H9 (cell line): Measurements from ENCODE around the gene PDE8A. TPM values are rescaled to one million over a fixed set of nuclear protein-coding genes. Genes with fewer than 3 reads are reported as not detected.

Experiments used
- DNase-seq: peaks from one replicate; pipeline ENCODE4 v3.0.0-alpha.2; 2017
- H2AFZ ChIP-seq: one replicate; pipeline ENCODE4 v1.6.1; 2013; ENCODE audit warnings: mild to moderate bottlenecking, low read length, control low read depth, moderate library complexity
- H2AK5ac ChIP-seq: 2 replicates; pipeline ENCODE4 v1.6.1; 2013; ENCODE audit warnings: low read length, control low read depth, mixed read lengths; ENCODE audit not compliant: insufficient read length
- H2BK120ac ChIP-seq: one replicate; pipeline ENCODE4 v1.6.1; 2013; ENCODE audit warnings: low read depth, mild to moderate bottlenecking, low read length, control low read depth, inconsistent platforms; ENCODE audit not compliant: poor library complexity, severe bottlenecking
- H2BK12ac ChIP-seq: 2 replicates; pipeline ENCODE4 v1.6.1; 2013; ENCODE audit warnings: low read length, control low read depth, mixed read lengths, low read depth; ENCODE audit not compliant: insufficient read length
- H2BK15ac ChIP-seq: 2 replicates; pipeline ENCODE4 v1.6.1; 2013; ENCODE audit warnings: low read depth, low read length, control low read depth
- H2BK20ac ChIP-seq: one replicate; pipeline ENCODE4 v1.6.1; 2013; ENCODE audit warnings: low read depth, mild to moderate bottlenecking, low read length, control low read depth, inconsistent platforms; ENCODE audit not compliant: poor library complexity, severe bottlenecking
- H2BK5ac ChIP-seq: 2 replicates; pipeline ENCODE4 v1.6.1; 2013; ENCODE audit warnings: low read length, control low read depth, mixed read lengths; ENCODE audit not compliant: insufficient read length
- H3K14ac ChIP-seq: 2 replicates; pipeline ENCODE4 v1.6.1; 2013; ENCODE audit warnings: low read length, control low read depth; ENCODE audit not compliant: insufficient read depth
- H3K18ac ChIP-seq: 2 replicates; pipeline ENCODE4 v1.6.1; 2013; ENCODE audit warnings: low read depth, mild to moderate bottlenecking, mixed read lengths, low read length, control low read depth; ENCODE audit not compliant: insufficient read length
- H3K23ac ChIP-seq: 2 replicates; pipeline ENCODE4 v1.6.1; 2013; ENCODE audit warnings: low read length, control low read depth, mixed read lengths, low read depth; ENCODE audit not compliant: insufficient read length
- H3K23me2 ChIP-seq: 2 replicates; pipeline ENCODE4 v1.6.1; 2013; ENCODE audit warnings: low read depth, mild to moderate bottlenecking, mixed read lengths, low read length, control low read depth; ENCODE audit not compliant: insufficient read length, poor library complexity, severe bottlenecking
- H3K27ac ChIP-seq: 2 replicates; pipeline ENCODE4 v1.5.1; 2013; ENCODE audit warnings: low read length, control low read depth, mixed read lengths, low read depth; ENCODE audit not compliant: insufficient read length
- H3K27me3 ChIP-seq: 2 replicates; pipeline ENCODE4 v1.6.1; 2013; ENCODE audit warnings: low read length, control low read depth, inconsistent platforms; ENCODE audit not compliant: insufficient read depth
- H3K4ac ChIP-seq: 2 replicates; pipeline ENCODE4 v1.6.1; 2013; ENCODE audit warnings: low read depth, mild to moderate bottlenecking, control low read depth, inconsistent platforms, low read length, moderate library complexity
- H3K4me1 ChIP-seq: 2 replicates; pipeline ENCODE4 v1.6.1; 2013; ENCODE audit warnings: low read length, control low read depth, inconsistent platforms; ENCODE audit not compliant: insufficient read depth
- H3K4me2 ChIP-seq: 2 replicates; pipeline ENCODE4 v1.6.1; 2013; ENCODE audit warnings: low read length, control low read depth, mixed read lengths; ENCODE audit not compliant: insufficient read length, insufficient read depth
- H3K56ac ChIP-seq: 2 replicates; pipeline ENCODE4 v1.6.1; 2013; ENCODE audit warnings: low read depth, mild to moderate bottlenecking, mixed read lengths, low read length, control low read depth; ENCODE audit not compliant: insufficient read length
- H3K79me1 ChIP-seq: 2 replicates; pipeline ENCODE4 v1.6.1; 2013; ENCODE audit warnings: low read depth, mild to moderate bottlenecking, moderate library complexity, low read length, control low read depth, inconsistent platforms; ENCODE audit not compliant: insufficient read depth, poor library complexity, severe bottlenecking
- H3K79me2 ChIP-seq: 2 replicates; pipeline ENCODE4 v1.6.1; 2013; ENCODE audit warnings: low read length, control low read depth, inconsistent platforms; ENCODE audit not compliant: insufficient read depth
- H3K9ac ChIP-seq: 2 replicates; pipeline ENCODE4 v1.6.1; 2013; ENCODE audit warnings: low read length, control low read depth, mixed read lengths; ENCODE audit not compliant: insufficient read length; ENCODE audit errors: extremely low read depth
- H3K9me3 ChIP-seq: one replicate; pipeline ENCODE4 v1.6.1; 2013; ENCODE audit warnings: low read depth, low read length, inconsistent platforms; ENCODE audit not compliant: control insufficient read depth
- H3T11ph ChIP-seq: one replicate; pipeline ENCODE4 v1.6.1; 2013; ENCODE audit warnings: mild to moderate bottlenecking, low read length, control low read depth, inconsistent platforms
- H4K20me1 ChIP-seq: one replicate; pipeline ENCODE4 v1.6.1; 2013; ENCODE audit not compliant: control insufficient read depth, insufficient read length, insufficient read depth
- H4K5ac ChIP-seq: 2 replicates; pipeline ENCODE4 v1.6.1; 2013; ENCODE audit warnings: low read depth, mild to moderate bottlenecking, mixed read lengths, low read length, control low read depth; ENCODE audit not compliant: insufficient read length
- H4K8ac ChIP-seq: replicated peaks from 2 replicates; pipeline ENCODE4 v1.6.1; 2013; ENCODE audit warnings: low read length, control low read depth, mixed read lengths, low read depth; ENCODE audit not compliant: insufficient read length
- H4K91ac ChIP-seq: 2 replicates; pipeline ENCODE4 v1.6.1; 2013; ENCODE audit warnings: low read depth, mild to moderate bottlenecking, moderate library complexity, mixed read lengths, low read length, control low read depth; ENCODE audit not compliant: insufficient read length
- H3K27ac Mint-ChIP-seq, 3 experiments: 2 replicates in 2 of 3; 3 replicates in 1 of 3; pipeline ENCODE4 v1.8.0; 2020 to 2021; ENCODE audit warnings: mixed read lengths in 3 of 3, mild to moderate bottlenecking in 1 of 3, moderate library complexity in 1 of 3
- H3K27me3 Mint-ChIP-seq: 2 replicates; pipeline ENCODE4 v1.8.0; 2021; ENCODE audit warnings: low read depth, mild to moderate bottlenecking, moderate library complexity, mixed read lengths
- H3K36me3 Mint-ChIP-seq, 3 experiments: 2 replicates in 2 of 3; 3 replicates in 1 of 3; pipeline ENCODE4 v1.8.0; 2020 to 2021; ENCODE audit warnings: low read depth in 3 of 3, mixed read lengths in 3 of 3; ENCODE audit not compliant: insufficient read depth in 1 of 3
- H3K4me1 Mint-ChIP-seq, 2 experiments: 2 replicates each; pipeline ENCODE4 v1.8.0; 2020; ENCODE audit warnings: mixed read lengths in 2 of 2
- H3K4me3 Mint-ChIP-seq, 2 experiments: 2 replicates in 1 of 2; 3 replicates in 1 of 2; pipeline ENCODE4 v1.8.0; 2020 to 2021; ENCODE audit warnings: mild to moderate bottlenecking in 2 of 2, mixed read lengths in 2 of 2, moderate library complexity in 1 of 2
- H3K9me3 Mint-ChIP-seq, 2 experiments: 2 replicates in 1 of 2; 3 replicates in 1 of 2; pipeline ENCODE4 v1.8.0; 2020; ENCODE audit warnings: mild to moderate bottlenecking in 2 of 2, mixed read lengths in 2 of 2, moderate library complexity in 1 of 2
- CTCF ChIP-seq: fragments of 200-600 bp; sonication (generic); conservative IDR thresholded peaks from 3 replicates; pipeline ENCODE4 v1.8.0; 2021; ENCODE audit warnings: antibody characterized with exemption, mild to moderate bottlenecking
- WGBS: extraction: QIAGEN DNeasy Blood & Tissue Kit; methylation state at CpG from one replicate; pipeline ENCODE4 v1.1.7; 2013; ENCODE audit warnings: missing lambda C conversion rate, low lambda C conversion rate, mixed read lengths; ENCODE audit not compliant: insufficient read length; ENCODE audit errors: extremely low coverage; 5-methylcytosine and 5-hydroxymethylcytosine counted together
- total RNA-seq: library from RNA; stranded (reverse); gene quantifications from 2 replicates; pipeline ENCODE4 v1.2.1, GENCODE V29; 2021

Gene PDE8A
- total RNA-seq, 1 experiment from 2014 or later: 9.3 TPM

GRCh38 chr15:85072917-85073316, 91.3 kb downstream of the PDE8A start:
- Histone ChIP-seq H3K79me1 (no peaks in the 10 kb centered on the region), H2AFZ (no peak overlapping the region), H2BK5ac (no peak overlapping the region), H2BK120ac (no peak overlapping the region), H2AK5ac (no peak overlapping the region), H4K91ac (no peak overlapping the region), H4K8ac (no peak overlapping the region), H3K4me1 (no peaks in the 10 kb centered on the region; the same call in 1 of the 2 replicates), H3T11ph (no peak overlapping the region), H3K9me3 (no peaks in the 10 kb centered on the region), H2BK15ac (no peak overlapping the region), H3K4me2 (no peak overlapping the region), H3K18ac (no peak overlapping the region), H3K27me3 (no peaks in the 10 kb centered on the region), H2BK12ac (no peak overlapping the region), H3K23me2 (no peaks in the 10 kb centered on the region), H3K14ac (no peak overlapping the region), H3K79me2 (no peaks in the 10 kb centered on the region), H3K23ac (no peak overlapping the region), H3K27ac (no peak overlapping the region), H4K5ac (no peak overlapping the region), H3K4ac (no peak overlapping the region), H3K9ac (no peak overlapping the region), H3K56ac (no peak overlapping the region), H4K20me1 (no peaks in the 10 kb centered on the region), H2BK20ac (no peak overlapping the region)
- Mint-ChIP-seq H3K27me3 (no peaks in the 10 kb centered on the region), H3K36me3 (peaks cover 0 to 3% (median 0%) of the 10 kb centered on the region in 3 experiments; a peak in 3 of 7 replicates), H3K27ac (no peak overlapping the region), H3K4me1 (no peaks in the 10 kb centered on the region), H3K9me3 (no peaks in the 10 kb centered on the region), H3K4me3 (no peak overlapping the region)
- DNase-seq: no peak
- no peak for TF ChIP-seq CTCF
- WGBS: no CpG with 5 or more reads among the region's 4 CpGs
